ENCODE data around the gene TRIM61.
"Not testable (repeated sequence)": the region's sequence is repeated elsewhere in the genome, so short reads cannot be mapped to it uniquely, and the experiment has no call there.

The TRIM61 gene

DNA sequence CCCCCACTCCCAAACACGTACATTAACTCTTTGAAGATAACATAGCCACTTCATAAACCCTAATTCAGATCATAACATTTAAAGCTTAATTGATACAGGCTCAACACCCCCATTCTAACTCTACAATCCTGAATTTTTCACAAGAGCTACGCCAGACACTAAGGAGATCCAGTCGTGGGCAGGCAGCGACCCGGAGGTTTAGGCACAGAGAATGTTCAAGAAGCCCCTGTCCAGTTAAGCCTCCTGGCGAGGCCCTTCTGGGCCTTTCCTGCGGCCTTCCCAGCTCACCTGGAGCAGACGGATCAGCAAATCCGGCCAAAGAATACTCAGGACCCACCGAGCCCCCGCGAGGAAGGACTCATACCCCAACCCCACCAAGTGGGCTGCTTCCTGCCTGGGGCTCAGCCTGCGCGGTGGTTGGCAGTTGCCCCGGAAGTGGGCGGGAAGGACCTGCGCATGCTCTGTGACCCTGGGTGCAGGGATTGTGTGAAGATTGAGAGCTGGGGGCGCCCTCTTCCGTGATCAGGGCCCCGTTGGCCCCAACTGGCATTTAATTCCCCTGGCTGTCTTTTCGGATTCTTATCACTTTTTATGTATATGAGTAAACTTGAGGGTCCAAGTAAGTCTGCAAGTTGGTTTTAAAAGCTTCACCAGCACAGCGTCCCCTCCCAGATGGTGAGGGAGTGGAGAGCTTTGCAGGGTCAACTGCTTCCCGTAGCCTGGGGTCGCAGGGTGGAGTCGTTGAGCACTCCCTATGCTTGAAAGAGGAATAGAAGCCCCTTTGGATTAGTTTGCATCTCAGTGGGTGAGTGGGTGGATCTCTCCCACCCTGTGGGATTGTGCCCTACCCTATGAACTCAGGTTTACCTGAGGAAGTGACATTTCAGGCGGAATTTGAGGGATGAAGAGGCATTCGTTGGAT lies at the start of gene TRIM61:
TSS of gene TRIM61 (minus strand) at position 415 of the 922 bp plus-strand sequence. CDS start 7,655 bp downstream, outside the sequence.
- no peaks in the 10 kb centered on the region for H3K27me3 ChIP-seq (ENCODE audit: insufficient read depth, low read length, poor library complexity)
- H3K4me2 ChIP-seq (ENCODE audit: insufficient read depth, low read length) = no peak within 1 kb of the TSS
- DNase-seq (no peak), ATAC-seq (ENCODE audit: insufficient read depth, low read depth) (no peak)
- no peak within 1 kb of the TSS for H3K27ac ChIP-seq (ENCODE audit: low read length)
- no peaks in the 10 kb centered on the region for H4K20me1 ChIP-seq (ENCODE audit: insufficient read depth, low read length)
- H3K36me3 ChIP-seq (ENCODE audit: insufficient read depth, low read length) = no peaks in the 10 kb centered on the region
- H2AFZ ChIP-seq (ENCODE audit: low read depth, low read length) = no peak within 1 kb of the TSS
- H3K4me3 ChIP-seq (ENCODE audit: low read depth in 1 of 2, low read length in 2 of 2) = no peak within 1 kb of the TSS
- no peak for TF ChIP-seq EZH2 (IDR thresholded peaks at IDR 0.05; ENCODE audit: borderline replicate concordance, low read depth, low read length, severe bottlenecking)
- TF ChIP-seq, protein P1, sequence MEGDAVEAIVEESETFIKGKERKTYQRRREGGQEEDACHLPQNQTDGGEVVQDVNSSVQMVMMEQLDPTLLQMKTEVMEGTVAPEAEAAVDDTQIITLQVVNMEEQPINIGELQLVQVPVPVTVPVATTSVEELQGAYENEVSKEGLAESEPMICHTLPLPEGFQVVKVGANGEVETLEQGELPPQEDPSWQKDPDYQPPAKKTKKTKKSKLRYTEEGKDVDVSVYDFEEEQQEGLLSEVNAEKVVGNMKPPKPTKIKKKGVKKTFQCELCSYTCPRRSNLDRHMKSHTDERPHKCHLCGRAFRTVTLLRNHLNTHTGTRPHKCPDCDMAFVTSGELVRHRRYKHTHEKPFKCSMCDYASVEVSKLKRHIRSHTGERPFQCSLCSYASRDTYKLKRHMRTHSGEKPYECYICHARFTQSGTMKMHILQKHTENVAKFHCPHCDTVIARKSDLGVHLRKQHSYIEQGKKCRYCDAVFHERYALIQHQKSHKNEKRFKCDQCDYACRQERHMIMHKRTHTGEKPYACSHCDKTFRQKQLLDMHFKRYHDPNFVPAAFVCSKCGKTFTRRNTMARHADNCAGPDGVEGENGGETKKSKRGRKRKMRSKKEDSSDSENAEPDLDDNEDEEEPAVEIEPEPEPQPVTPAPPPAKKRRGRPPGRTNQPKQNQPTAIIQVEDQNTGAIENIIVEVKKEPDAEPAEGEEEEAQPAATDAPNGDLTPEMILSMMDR (IDR thresholded peaks at IDR 0.05; ENCODE audit: borderline replicate concordance, extremely low read depth, low read length, poor library complexity, severe bottlenecking) = no peak
- no peak within 1 kb of the TSS for H3K9ac ChIP-seq (ENCODE audit: low read depth, low read length)
- H3K4me1 ChIP-seq (ENCODE audit: insufficient read depth, low read length) = no peaks in the 10 kb centered on the region
- H3K79me2 ChIP-seq (ENCODE audit: insufficient read depth, low read length) = no peaks in the 10 kb centered on the region
- no peaks in the 10 kb centered on the region for H3K9me3 ChIP-seq (ENCODE audit: insufficient read depth, low read length, severe bottlenecking)

DNA sequence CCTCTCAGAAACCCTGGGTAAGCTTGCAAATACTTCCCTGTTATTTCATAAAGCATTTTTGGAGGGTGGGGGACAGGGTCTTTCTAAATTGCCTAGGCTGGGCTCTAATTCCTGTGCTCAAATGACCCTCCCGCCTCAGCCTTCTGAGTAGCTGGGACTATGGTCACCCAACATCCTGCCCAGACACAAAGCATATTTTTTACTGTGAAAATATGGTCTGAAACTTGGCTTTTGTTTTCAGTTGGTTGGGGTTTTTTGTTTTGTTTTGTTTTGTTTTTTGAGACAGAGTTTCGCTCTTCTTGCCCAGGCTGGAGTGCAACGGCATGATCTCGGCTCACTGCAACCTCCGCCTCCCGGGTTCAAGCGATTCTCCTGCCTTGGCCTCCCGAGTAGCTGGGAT lies 48.3 kb upstream of the TRIM61 start:
- not testable (repeated sequence) for H3K79me2 ChIP-seq (ENCODE audit: insufficient read depth, low read length); DNase-seq; H3K9ac ChIP-seq (ENCODE audit: low read depth, low read length); H3K4me1 ChIP-seq (ENCODE audit: insufficient read depth, low read length); H3K27ac ChIP-seq (ENCODE audit: low read length); H4K20me1 ChIP-seq (ENCODE audit: insufficient read depth, low read length); H3K4me2 ChIP-seq (ENCODE audit: insufficient read depth, low read length); H2AFZ ChIP-seq (ENCODE audit: low read depth, low read length); H3K9me3 ChIP-seq (ENCODE audit: insufficient read depth, low read length, severe bottlenecking); H3K4me3 ChIP-seq (ENCODE audit: low read depth in 1 of 2, low read length in 2 of 2); H3K36me3 ChIP-seq (ENCODE audit: insufficient read depth, low read length); H3K27me3 ChIP-seq (ENCODE audit: insufficient read depth, low read length, poor library complexity); ATAC-seq (ENCODE audit: insufficient read depth, low read depth)

- not testable (repeated sequence) for H3K4me2 ChIP-seq (ENCODE audit: insufficient read depth, low read length); H3K9me3 ChIP-seq (ENCODE audit: insufficient read depth, low read length, severe bottlenecking); ATAC-seq (ENCODE audit: insufficient read depth, low read depth); H3K36me3 ChIP-seq (ENCODE audit: insufficient read depth, low read length); H4K20me1 ChIP-seq (ENCODE audit: insufficient read depth, low read length); H2AFZ ChIP-seq (ENCODE audit: low read depth, low read length); H3K27ac ChIP-seq (ENCODE audit: low read length); DNase-seq; H3K27me3 ChIP-seq (ENCODE audit: insufficient read depth, low read length, poor library complexity); H3K9ac ChIP-seq (ENCODE audit: low read depth, low read length); H3K4me1 ChIP-seq (ENCODE audit: insufficient read depth, low read length); H3K4me3 ChIP-seq (ENCODE audit: low read depth in 1 of 2, low read length in 2 of 2); H3K79me2 ChIP-seq (ENCODE audit: insufficient read depth, low read length)
These were observed 42.5 kb upstream of the TRIM61 start for GRCh38 chr4:165019995-165020394.

- Histone ChIP-seq H4K20me1 (ENCODE audit: insufficient read depth, low read length) (no peaks in the 10 kb centered on the region), H3K9ac (ENCODE audit: low read depth, low read length) (no peak overlapping the region), H3K79me2 (ENCODE audit: insufficient read depth, low read length) (no peaks in the 10 kb centered on the region), H3K4me1 (ENCODE audit: insufficient read depth, low read length) (no peaks in the 10 kb centered on the region), H3K27me3 (ENCODE audit: insufficient read depth, low read length, poor library complexity) (no peaks in the 10 kb centered on the region), H2AFZ (ENCODE audit: low read depth, low read length) (no peak overlapping the region), H3K4me3 (ENCODE audit: low read depth in 1 of 2, low read length in 2 of 2) (no peak overlapping the region), H3K4me2 (ENCODE audit: insufficient read depth, low read length) (no peak overlapping the region), H3K9me3 (ENCODE audit: insufficient read depth, low read length, severe bottlenecking) (no peaks in the 10 kb centered on the region), H3K27ac (ENCODE audit: low read length) (no peak overlapping the region), H3K36me3 (ENCODE audit: insufficient read depth, low read length) (no peaks in the 10 kb centered on the region)
- ATAC-seq (ENCODE audit: insufficient read depth, low read depth) = no peak
- DNase-seq = no peak
- TF ChIP-seq, protein P1 (IDR thresholded peaks at IDR 0.05; ENCODE audit: borderline replicate concordance, extremely low read depth, low read length, poor library complexity, severe bottlenecking) = peak; percentile 15
- TF ChIP-seq EZH2 (IDR thresholded peaks at IDR 0.05; ENCODE audit: borderline replicate concordance, low read depth, low read length, severe bottlenecking) = no peak
These were observed 39.5 kb upstream of the TRIM61 start for GRCh38 chr4:165016971-165017370.
